ENCODE data around the gene SLC25A25.
"Not testable (repeated sequence)": the region's sequence is repeated elsewhere in the genome, so short reads cannot be mapped to it uniquely, and the experiment has no call there.

- TF ChIP-seq CTCF, POLR2A (IDR thresholded peaks at IDR 0.05): not testable (repeated sequence)
Observed at GRCh38 chr9:128023671-128024070, 44.4 kb upstream of the SLC25A25 start.
